Measurements from ENCODE around the gene BABAM1.

Gene BABAM1

DNA sequence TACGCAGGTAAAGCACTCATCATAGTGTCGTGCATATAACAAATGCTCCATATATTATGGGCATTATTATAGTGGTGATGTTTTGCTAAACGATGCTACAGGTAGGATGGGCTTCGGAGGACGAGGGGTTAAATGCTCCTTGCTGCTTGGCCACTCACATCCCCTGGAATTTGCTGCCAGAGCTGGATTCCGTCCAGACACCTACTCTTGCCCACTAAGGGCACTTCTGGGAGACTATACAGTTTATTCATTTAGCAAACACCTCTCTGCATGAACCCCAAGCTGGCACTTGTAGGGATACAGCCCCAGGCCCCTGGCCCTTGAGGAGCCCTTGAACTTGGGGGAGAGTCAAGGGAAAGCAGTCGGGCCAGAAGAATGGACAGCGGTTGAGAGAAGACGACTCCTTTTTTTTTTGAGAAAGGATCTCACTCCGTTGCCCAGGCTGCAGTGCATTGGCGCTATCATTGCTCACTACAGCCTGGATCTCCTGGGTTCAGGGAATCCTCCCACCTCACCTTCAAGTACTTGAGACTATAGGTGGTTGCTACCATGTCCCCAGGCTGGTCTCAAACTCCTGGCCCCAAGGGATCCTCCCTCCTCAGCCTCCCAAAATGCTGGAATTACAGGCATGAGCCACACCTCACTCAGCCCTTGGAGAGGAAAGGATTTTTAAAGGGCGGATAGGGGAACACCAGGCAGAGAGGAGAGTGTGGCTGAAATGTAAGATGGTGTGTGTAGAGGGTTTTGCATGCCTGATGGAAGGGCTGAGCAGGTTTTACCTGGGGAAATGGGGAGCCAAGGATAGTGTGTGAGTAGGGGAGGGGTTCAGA is 37.4 kb downstream of the BABAM1 start:
- Histone ChIP-seq H3K27ac (ENCODE audit: low read depth, low read length) (no peak overlapping the region), H3K27me3 (ENCODE audit: control insufficient read depth, insufficient read depth, low read length) (no peaks in the 10 kb centered on the region), H3K9ac (ENCODE audit: low read length) (no peak overlapping the region), H3K4me3 (ENCODE audit: low read depth, low read length) (peak overlapping the region; percentile 5; the same call in 1 of the 2 replicates), H3K9me3 (ENCODE audit: control insufficient read depth, insufficient read depth, low read depth, low read length) (no peaks in the 10 kb centered on the region), H3K4me1 (ENCODE audit: control insufficient read depth, insufficient read depth, low read length) (peaks cover 32% of the 10 kb centered on the region), H3K36me3 (ENCODE audit: control insufficient read depth, insufficient read depth, low read length) (peaks cover 7% of the 10 kb centered on the region)

DNA sequence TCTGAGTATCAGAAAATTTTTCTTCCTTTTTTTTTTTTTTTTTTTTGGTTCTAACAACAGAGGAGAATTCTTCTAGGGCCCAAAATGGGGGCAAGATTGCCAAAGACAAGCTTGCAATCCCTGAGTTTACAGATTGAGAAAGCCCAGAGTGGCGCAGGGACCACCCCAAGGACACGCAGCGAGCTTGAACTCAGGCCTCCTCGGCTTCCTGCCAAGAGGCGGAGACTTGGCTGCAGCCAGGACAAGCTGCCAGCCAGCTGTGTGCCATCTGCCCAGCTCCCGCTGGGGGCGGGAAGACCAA is 37.9 kb downstream of the BABAM1 start:
- no peak overlapping the region for H3K9ac ChIP-seq (ENCODE audit: low read length)
- H3K27ac ChIP-seq (ENCODE audit: low read depth, low read length), result no peak overlapping the region
- H3K27me3 ChIP-seq (ENCODE audit: control insufficient read depth, insufficient read depth, low read length), result no peaks in the 10 kb centered on the region
- H3K4me1 ChIP-seq (ENCODE audit: control insufficient read depth, insufficient read depth, low read length), result peaks cover 33% of the 10 kb centered on the region
- H3K9me3 ChIP-seq (ENCODE audit: control insufficient read depth, insufficient read depth, low read depth, low read length), result no peaks in the 10 kb centered on the region
- H3K36me3 ChIP-seq (ENCODE audit: control insufficient read depth, insufficient read depth, low read length), result peaks cover 6% of the 10 kb centered on the region
- peak overlapping the region; percentile 5 for H3K4me3 ChIP-seq (ENCODE audit: low read depth, low read length)

DNA sequence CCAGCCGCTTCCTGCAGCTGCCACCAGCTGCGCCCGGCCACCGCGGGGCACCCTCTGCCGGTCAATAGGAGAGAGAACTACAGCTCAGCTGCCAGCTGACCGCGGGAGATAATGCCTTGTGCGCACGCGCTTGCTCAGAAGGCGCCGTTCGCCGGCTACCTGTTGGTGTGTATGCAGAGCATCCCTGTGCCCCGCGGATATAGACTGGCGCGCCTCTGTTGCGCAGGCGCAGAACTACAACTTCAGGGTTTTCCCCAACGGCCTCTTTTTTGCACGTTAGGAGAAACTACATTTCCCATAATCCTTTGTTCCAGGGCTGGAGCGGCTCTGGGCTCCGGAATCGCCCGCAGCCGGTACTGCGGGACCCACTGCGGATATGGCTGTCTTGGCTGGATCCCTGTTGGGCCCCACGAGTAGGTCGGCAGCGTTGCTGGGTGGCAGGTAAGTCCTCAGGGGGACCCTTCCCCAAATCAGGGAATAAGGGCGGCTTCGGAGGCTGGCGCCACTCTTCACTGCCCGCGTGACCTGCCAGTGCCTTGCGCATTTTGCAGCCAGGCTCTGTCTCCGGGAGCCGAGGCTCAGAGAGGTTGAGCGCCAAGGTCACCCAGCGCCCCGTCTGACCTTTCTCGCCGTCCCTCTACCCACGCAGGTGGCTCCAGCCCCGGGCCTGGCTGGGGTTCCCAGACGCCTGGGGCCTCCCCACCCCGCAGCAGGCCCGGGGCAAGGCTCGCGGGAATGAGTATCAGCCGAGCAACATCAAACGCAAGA is 38.5 kb downstream of the BABAM1 start, which contains the start of gene MRPL34:
Gene MRPL34, plus strand, starts transcription at position 356 of the 768 bp plus-strand sequence. Its CDS starts 21 bp downstream, at position 377.
- H3K36me3 ChIP-seq (ENCODE audit: control insufficient read depth, insufficient read depth, low read length), result peaks cover 4% of the 10 kb centered on the region; the same call in 1 of the 2 replicates
- H3K27me3 ChIP-seq (ENCODE audit: control insufficient read depth, insufficient read depth, low read length), result no peaks in the 10 kb centered on the region
- H3K4me3 ChIP-seq (ENCODE audit: low read depth, low read length), result peak within 1 kb of the TSS; percentile 82
- peak within 1 kb of the TSS; percentile 91 for H3K9ac ChIP-seq (ENCODE audit: low read length)
- peak within 1 kb of the TSS; percentile 69 for H3K27ac ChIP-seq (ENCODE audit: low read depth, low read length)
- no peaks in the 10 kb centered on the region for H3K9me3 ChIP-seq (ENCODE audit: control insufficient read depth, insufficient read depth, low read depth, low read length)
- peaks cover 38% of the 10 kb centered on the region for H3K4me1 ChIP-seq (ENCODE audit: control insufficient read depth, insufficient read depth, low read length)

DNA sequence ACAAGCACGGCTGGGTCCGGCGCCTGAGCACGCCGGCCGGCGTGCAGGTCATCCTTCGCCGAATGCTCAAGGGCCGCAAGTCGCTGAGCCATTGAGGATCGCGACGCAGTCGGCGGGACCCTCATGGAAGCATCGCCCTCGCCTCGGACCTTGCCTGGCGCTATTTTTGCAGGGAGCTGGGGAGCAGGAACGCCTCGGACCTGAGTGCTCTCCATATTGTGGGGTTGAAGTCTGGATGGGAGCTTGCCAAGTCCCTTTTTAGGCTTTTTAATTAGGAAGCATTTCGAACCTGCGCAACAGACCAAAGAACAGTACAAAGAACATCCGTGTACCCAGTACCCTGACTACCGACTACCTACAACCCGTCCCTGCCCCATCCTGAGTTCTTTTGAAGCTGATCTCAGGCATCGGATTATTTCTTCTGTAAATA is 39.1 kb downstream of the BABAM1 start:
- Histone ChIP-seq H3K9ac (ENCODE audit: low read length) (peak overlapping the region; percentile 91), H3K36me3 (ENCODE audit: control insufficient read depth, insufficient read depth, low read length) (peaks cover 3% of the 10 kb centered on the region; the same call in 1 of the 2 replicates), H3K27me3 (ENCODE audit: control insufficient read depth, insufficient read depth, low read length) (no peaks in the 10 kb centered on the region), H3K27ac (ENCODE audit: low read depth, low read length) (peak overlapping the region; percentile 69), H3K9me3 (ENCODE audit: control insufficient read depth, insufficient read depth, low read depth, low read length) (no peaks in the 10 kb centered on the region), H3K4me3 (ENCODE audit: low read depth, low read length) (peak overlapping the region; percentile 82), H3K4me1 (ENCODE audit: control insufficient read depth, insufficient read depth, low read length) (peaks cover 39% of the 10 kb centered on the region)

DNA sequence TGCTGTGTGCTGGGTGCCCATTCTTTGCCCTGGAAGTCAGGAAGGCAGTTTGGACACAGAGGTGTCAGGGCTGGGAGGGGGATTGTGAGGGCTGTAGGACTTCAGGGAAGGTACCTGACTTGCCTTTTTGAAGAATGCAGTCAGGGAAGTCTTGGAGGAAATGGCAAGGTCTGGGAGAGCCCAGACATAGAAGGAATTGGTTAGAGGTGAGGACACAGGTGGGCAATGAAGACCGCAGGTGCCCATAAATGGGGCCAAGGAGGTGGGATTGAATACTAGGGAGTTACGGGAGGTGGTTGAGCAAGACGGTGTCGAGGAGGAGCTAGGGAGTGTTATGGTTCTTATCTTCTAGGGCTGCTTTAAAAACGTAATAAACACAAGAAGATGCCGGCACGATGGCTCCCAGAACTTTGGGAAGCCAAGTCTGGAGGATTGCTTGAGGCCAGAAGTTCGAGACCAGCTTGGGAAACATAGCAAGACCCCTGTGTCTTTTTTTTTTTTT is 40.7 kb downstream of the BABAM1 start:
- no peak overlapping the region for H3K27ac ChIP-seq (ENCODE audit: low read depth, low read length)
- no peaks in the 10 kb centered on the region for H3K27me3 ChIP-seq (ENCODE audit: control insufficient read depth, insufficient read depth, low read length)
- H3K36me3 ChIP-seq (ENCODE audit: control insufficient read depth, insufficient read depth, low read length), result peaks cover 11% of the 10 kb centered on the region; the same call in 1 of the 2 replicates
- H3K9me3 ChIP-seq (ENCODE audit: control insufficient read depth, insufficient read depth, low read depth, low read length), result no peaks in the 10 kb centered on the region
- peaks cover 33% of the 10 kb centered on the region for H3K4me1 ChIP-seq (ENCODE audit: control insufficient read depth, insufficient read depth, low read length)
- no peak overlapping the region for H3K4me3 ChIP-seq (ENCODE audit: low read depth, low read length)
- no peak overlapping the region for H3K9ac ChIP-seq (ENCODE audit: low read length)

DNA sequence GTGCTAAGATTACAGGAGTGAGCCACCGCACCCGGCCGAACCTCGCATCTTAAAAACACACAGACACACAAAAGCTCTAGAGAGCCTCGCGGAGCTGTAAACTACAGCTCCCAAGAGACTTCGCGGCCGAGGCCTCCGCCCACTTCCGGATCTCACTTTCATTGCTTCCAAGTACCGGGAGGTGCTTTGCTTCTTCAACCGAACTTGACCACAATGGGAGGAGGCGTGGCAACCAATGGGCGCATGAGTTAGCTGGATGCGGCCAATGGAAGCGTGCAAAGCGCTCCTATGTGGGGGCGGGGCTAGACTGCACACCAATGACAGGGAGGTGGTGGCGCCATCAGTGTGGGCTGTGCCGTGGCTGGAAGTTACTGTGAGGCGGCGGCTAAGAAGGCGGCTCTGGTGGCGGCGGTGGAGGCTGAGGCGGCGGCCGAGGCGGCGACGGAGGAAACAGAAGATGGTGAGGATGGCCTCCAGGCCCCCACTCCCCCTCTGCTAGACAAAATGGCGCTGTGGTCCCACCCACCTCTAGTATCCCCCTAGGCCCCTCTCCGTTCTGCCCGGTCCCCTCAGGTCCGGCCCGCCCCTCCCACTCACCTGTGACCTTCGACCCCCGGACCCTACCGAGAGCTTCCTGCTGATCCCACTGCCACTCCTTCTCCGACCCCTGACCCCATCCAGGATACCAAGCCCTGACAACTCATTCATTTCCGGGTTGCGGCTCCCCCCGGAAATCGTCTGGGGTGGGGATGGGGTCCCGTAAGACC is 42.1 kb downstream of the BABAM1 start, which contains the start of gene DDA1:
Gene DDA1, plus strand, starts transcription at position 366 of the 767 bp plus-strand sequence. Its CDS starts 92 bp downstream, at position 458.
- H3K9me3 ChIP-seq (ENCODE audit: control insufficient read depth, insufficient read depth, low read depth, low read length), result no peaks in the 10 kb centered on the region
- peaks cover 22% of the 10 kb centered on the region for H3K36me3 ChIP-seq (ENCODE audit: control insufficient read depth, insufficient read depth, low read length)
- peaks cover 23% of the 10 kb centered on the region for H3K4me1 ChIP-seq (ENCODE audit: control insufficient read depth, insufficient read depth, low read length)
- peak within 1 kb of the TSS; percentile 88 for H3K4me3 ChIP-seq (ENCODE audit: low read depth, low read length)
- H3K27me3 ChIP-seq (ENCODE audit: control insufficient read depth, insufficient read depth, low read length), result no peaks in the 10 kb centered on the region
- peak within 1 kb of the TSS; percentile 72 for H3K9ac ChIP-seq (ENCODE audit: low read length)
- peak within 1 kb of the TSS; percentile 75; the same call in 1 of the 2 replicates for H3K27ac ChIP-seq (ENCODE audit: low read depth, low read length)

DNA sequence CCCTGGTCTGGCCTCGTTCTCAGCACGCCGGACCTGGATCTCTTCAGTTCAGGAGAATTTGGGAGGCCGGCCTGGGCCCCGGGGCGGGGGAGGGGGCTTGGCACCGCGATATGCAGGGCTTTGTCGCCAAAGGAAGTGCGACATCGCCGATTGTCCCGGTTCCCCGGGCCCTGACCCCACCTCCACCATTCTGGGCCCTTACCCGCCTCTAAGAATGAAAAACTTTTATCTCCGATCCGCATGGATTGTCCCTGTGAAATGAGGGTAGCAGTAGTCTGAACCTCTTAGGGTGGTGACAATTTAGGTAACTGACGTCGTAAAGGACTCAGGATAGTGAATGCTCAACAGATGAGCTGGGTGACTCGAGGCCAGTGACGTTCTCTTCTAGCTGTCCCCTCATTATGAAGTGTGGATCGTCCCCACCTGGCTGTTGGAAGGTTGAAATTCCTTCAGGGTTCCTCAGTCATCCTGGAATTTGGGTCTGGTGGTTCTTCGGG is 42.8 kb downstream of the BABAM1 start:
- H3K36me3 ChIP-seq (ENCODE audit: control insufficient read depth, insufficient read depth, low read length), result peaks cover 28% of the 10 kb centered on the region
- H3K27ac ChIP-seq (ENCODE audit: low read depth, low read length), result peak overlapping the region; percentile 75; the same call in 1 of the 2 replicates
- no peaks in the 10 kb centered on the region for H3K9me3 ChIP-seq (ENCODE audit: control insufficient read depth, insufficient read depth, low read depth, low read length)
- H3K4me3 ChIP-seq (ENCODE audit: low read depth, low read length), result peak overlapping the region; percentile 88
- no peaks in the 10 kb centered on the region for H3K27me3 ChIP-seq (ENCODE audit: control insufficient read depth, insufficient read depth, low read length)
- H3K9ac ChIP-seq (ENCODE audit: low read length), result peak overlapping the region; percentile 72
- peaks cover 17% of the 10 kb centered on the region; the same call in 1 of the 2 replicates for H3K4me1 ChIP-seq (ENCODE audit: control insufficient read depth, insufficient read depth, low read length)

DNA sequence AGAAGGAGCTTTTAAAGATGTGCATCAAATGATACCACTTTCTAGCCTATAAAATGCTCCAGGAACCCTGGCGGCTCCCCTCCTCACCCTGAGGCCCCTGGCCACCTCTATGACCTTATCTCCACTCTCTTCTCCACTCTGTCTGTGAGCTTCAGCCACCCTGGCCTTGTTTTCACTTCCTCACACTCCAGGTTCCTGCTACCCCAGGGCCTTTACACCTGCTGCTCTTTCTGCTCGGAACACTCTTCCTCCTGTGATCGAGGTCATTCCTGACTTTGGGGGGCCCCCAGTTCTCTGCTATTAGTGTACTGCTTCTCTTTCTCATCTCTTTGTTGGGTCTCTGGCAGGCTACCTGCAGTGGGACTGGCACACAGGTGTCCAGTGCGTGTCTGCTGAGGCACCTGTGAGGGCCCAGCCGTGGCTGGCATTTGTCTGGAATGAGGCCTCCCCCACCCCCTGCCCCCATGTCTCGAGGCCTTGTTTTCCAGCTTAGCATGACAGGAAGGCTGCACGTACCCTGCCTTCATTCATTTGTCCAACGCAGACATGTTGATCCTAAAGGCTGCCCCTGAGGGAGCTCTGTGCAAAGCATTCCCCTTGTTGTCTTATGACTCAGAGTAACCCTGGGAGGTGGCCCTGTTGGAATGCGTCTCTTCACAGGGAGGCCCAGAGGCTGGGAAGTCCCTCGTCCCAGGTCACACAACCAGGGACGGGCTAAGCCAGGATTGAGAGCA is 44.4 kb downstream of the BABAM1 start:
- Histone ChIP-seq H3K4me3 (ENCODE audit: low read depth, low read length) (no peak overlapping the region), H3K27me3 (ENCODE audit: control insufficient read depth, insufficient read depth, low read length) (no peaks in the 10 kb centered on the region), H3K4me1 (ENCODE audit: control insufficient read depth, insufficient read depth, low read length) (peaks cover 12% of the 10 kb centered on the region; the same call in 1 of the 2 replicates), H3K36me3 (ENCODE audit: control insufficient read depth, insufficient read depth, low read length) (peaks cover 41% of the 10 kb centered on the region), H3K9ac (ENCODE audit: low read length) (peak overlapping the region; percentile 74), H3K27ac (ENCODE audit: low read depth, low read length) (no peak overlapping the region; the same call in 1 of the 2 replicates), H3K9me3 (ENCODE audit: control insufficient read depth, insufficient read depth, low read depth, low read length) (no peaks in the 10 kb centered on the region)

DNA sequence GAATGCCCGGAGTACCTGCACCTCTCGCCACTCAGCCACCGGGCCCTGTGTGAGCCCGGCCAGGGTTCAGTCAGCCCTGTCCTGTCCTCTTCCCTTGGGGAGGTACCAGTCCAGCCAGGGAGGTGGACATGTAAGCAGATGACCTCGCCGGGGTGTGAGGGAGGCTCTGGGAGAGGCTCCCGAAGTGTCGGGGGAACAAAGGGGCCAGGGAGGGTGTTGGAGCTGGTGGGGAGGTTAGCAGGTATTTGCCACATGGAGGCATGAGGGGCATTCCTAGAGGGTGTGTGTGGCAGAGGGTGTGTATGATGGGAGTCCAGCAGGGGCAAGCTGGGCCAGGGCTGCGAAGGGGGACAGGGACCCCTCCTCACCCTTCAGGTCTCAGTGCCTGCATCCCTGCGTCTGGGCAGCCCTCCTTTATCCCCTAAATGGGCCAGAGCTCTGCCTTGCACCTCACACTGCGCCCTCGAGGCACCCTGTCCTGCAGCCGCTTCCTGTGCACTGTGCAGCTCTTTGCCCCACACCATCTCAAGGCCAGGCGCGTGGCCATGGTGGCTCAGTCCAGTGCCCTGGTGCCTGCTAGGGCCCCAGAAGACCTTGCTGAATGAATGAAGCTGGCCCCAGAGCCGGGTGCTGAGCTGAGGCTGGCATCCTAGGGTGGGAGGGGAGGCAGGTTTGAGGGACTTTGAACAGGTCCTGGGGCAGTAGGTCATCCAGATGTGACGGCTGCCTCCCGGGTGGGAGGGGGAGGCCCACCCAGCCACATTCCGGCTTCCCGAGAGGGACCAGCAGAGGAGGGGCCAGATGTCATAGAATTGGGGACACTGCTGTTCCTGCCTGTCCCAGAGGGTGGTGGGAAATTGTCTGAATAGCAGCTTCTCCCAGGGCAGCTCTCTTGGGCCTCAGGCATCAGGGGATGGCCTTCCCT is 45.2 kb downstream of the BABAM1 start:
- peak overlapping the region; percentile 74 for H3K9ac ChIP-seq (ENCODE audit: low read length)
- peaks cover 41% of the 10 kb centered on the region for H3K36me3 ChIP-seq (ENCODE audit: control insufficient read depth, insufficient read depth, low read length)
- no peaks in the 10 kb centered on the region for H3K27me3 ChIP-seq (ENCODE audit: control insufficient read depth, insufficient read depth, low read length)
- H3K9me3 ChIP-seq (ENCODE audit: control insufficient read depth, insufficient read depth, low read depth, low read length), result no peaks in the 10 kb centered on the region
- H3K4me3 ChIP-seq (ENCODE audit: low read depth, low read length), result no peak overlapping the region
- H3K27ac ChIP-seq (ENCODE audit: low read depth, low read length), result no peak overlapping the region; the same call in 1 of the 2 replicates
- H3K4me1 ChIP-seq (ENCODE audit: control insufficient read depth, insufficient read depth, low read length), result peaks cover 10% of the 10 kb centered on the region; the same call in 1 of the 2 replicates
